ENCODE measurements around the gene TAF5.
A peak's percentile ranks its signal among the peaks of the same experiment; 100 is the strongest.
"Not testable (repeated sequence)": the region's sequence is repeated elsewhere in the genome, so short reads cannot be mapped to it uniquely, and the experiment has no call there.

Gene TAF5
- total RNA-seq, result 2.6 to 14.4 (median 9.4) reads per million in 17 experiments

DNA sequence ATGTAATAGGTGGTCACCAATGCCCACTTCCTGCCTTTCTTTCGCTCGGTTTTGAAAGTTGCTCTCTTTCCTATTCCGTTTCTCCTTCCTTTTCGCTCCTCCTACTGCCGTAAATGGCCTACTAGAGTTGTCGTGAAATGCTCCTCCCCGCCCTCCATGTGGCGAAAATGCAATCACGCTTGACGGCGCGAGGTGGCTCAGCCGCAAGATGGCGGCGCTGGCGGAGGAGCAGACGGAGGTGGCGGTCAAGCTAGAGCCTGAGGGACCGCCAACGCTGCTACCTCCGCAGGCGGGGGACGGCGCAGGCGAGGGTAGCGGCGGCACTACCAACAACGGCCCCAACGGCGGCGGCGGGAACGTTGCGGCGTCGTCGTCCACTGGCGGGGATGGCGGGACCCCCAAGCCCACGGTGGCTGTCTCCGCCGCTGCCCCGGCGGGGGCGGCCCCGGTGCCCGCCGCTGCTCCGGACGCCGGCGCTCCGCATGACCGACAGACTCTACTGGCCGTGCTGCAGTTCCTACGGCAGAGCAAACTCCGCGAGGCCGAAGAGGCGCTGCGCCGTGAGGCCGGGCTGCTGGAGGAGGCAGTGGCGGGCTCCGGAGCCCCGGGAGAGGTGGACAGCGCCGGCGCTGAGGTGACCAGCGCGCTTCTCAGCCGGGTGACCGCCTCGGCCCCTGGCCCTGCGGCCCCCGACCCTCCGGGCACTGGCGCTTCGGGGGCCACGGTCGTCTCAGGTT, at the start of gene TAF5:
Gene TAF5 (plus strand): TSS at position 195 of the 737 bp plus-strand sequence. CDS start 14 bp downstream, at position 209.
- peak; percentile 93 to 97 (median 96) for DNase-seq

DNA sequence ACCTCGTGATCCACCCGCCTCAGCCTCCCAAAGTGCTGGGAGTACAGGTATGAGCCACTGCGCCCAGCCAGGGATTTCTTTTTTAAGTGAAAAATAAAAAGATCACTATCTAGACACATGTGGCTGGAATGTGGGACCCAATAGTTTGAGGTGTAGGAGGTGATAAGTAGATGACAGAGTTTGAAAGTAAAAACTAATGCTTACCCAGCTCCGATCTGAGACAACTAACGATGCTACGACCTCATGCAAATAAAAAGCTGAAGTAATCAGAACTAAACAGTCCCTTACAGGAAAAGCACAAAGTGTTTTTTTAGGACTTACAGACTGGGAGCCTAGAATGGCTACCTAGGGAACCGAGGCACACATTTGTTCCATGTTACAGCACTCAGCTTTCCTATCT, 39.9 kb upstream of the TAF5 start:
- DNase-seq, result no peak

DNA sequence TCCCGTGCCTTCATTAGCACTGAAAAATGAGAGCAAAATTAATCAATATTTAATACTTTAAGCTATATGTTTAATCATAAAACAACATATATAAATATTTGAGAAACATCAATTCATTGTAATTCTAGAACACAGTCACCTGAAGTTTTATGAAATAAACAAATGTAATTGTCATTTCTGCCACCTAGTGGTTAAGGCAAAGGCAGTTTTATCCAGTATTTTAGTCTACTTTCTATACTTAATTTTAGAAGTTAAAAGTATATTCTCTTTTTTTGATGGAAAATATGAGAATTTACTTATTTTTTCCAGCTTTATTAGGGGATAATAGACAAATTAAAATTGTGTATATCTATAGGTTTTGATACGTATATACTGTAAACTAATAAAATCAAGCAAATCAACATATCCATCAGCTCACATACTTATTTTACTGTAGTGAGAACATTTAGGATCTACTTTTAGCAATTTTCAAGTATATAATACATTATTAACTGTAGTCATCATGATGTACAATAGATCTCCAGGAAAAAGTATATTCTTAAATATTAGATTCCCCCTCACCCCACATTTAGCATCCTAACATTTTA, 33.7 kb upstream of the TAF5 start:
- peak in 3 of 4 experiments; percentile 5 to 56 (median 29) for DNase-seq

DNA sequence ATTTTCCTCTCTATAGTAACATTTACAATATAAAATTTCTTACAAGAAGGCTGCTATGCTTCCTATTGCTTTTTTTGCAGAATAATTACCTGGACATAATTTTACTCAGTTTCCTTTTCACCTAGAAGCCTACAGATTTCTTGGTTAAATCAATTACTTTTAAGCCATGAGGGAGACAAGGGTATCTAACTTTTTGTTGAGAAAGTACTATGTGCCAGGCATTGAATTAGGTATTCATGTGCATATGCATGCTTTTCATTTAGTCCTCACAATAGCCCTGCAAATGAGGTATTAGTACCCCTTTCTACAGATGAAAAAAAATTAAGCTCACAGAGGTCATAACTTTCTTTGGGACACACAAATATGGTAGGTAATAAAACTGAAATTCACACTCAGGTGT, 33.2 kb upstream of the TAF5 start:
- DNase-seq, result no peak

DNA sequence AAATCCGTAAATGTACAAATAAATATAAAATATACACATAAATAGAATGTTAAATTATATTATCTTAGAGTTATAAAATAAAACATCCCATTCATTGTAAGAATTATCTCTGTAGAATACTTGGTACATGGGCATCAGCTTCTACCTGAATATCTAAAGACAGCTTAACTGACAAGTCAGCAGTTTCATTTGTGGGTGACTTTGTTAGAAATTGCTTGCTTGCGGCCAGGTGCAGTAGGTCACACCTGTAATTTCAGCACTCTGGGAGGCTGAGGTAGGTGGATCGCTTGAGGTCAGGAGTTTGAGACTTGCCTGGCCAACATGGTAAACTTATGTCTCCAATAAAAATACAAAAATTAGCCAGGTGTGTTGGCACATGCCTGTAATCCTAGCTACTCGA, 31.4 kb upstream of the TAF5 start:
- no peak for DNase-seq

DNA sequence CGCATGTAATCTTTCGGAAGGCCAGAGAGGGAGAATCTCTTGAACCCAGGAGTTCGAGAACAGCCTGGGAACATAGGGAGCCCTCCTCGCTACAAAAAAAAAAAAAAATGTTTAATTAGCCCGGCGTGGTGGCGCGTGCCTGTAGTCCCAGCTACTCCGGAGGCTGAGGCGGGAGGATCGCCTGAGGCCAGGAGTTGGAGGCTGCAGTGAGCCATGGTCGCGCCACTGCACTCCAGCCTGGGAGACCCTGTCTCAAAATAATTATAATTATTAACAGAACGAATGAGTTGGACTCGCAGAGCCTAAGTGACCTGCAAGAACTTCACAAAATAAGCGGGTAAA, 17.6 kb upstream of the TAF5 start:
- no peak for DNase-seq

DNA sequence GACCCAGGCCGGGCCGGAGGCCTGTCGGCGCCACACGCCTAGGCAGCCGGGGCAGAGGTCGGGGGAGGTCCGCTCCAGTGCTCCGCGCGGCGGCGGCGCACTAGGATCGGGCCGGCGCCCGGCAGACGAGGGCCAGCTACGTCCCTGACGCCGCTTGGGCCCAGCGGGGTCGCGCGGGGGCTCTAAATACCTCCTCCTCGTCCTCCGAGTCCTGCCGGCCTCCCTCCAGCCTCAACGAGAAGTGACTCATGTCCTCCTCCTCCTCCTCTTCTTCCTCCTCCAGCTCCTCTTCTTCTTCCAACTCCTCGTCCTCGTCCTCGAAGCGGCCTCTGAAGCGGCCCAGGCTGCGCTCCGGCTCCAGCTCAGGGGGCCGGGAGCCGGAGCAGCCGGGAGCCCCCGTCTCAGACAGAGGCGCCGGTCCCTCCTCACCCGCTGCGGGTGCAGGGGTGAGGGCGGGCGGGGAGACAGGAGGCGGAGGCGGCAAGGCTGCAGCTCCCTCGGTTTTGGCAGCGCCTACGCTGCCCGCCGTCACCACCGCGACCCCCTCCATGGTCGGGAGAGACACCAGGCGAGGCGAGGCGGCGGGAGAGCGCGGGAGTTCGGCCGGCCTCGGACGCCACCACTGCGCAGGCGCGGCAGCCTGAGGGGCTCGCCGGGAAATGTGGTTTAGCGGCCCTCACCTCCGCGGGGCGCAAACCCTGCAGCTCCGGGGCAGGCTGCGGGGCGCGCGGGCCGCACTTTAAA, 17.1 kb upstream of the TAF5 start, which contains the start of gene PCGF6:
Gene PCGF6 (minus strand): TSS at position 624 of the 744 bp plus-strand sequence. CDS start 74 bp downstream, at position 550.
- peak; percentile 84 to 93 (median 90) for DNase-seq

DNA sequence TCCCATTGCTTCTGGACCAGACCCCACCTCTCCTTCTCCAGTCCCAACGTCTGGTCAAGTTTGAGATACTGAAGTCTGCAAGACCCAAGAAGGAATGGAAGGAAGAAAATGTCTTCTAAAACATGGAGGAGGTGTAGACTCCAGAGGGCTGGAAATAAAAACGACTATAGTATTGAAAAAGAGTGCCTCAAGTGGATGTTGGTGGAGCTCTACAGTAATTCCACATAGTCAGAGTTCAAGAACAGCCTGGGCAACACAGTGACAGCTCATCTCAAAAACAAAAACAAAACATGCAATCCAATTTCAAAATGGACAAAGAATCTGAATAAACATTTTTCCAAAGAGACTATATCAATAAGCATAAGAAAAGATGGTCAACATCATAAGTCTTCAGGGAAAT, 14.5 kb upstream of the TAF5 start:
- DNase-seq, result peak in 1 of 4 experiments; percentile 6

DNA sequence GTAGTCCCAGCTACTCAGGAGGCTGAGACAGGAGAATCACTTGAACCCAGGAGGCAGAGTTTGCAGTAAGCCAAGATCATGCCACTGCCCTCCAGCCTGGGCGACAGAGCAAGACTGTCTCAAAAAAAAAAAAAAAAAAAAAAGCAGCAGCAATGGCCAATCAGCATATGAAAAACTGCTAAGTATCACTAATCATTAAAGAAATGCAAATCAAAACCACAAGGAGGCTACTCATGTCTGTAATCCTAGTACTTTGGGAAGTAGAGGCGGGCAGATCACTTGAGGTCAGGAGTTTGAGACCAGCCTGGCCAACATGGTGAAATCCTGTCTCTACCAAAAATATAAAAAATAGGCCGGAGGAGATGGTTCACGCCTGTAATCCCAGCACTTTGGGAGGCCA, 13.2 kb upstream of the TAF5 start:
- DNase-seq, result not testable (repeated sequence)

DNA sequence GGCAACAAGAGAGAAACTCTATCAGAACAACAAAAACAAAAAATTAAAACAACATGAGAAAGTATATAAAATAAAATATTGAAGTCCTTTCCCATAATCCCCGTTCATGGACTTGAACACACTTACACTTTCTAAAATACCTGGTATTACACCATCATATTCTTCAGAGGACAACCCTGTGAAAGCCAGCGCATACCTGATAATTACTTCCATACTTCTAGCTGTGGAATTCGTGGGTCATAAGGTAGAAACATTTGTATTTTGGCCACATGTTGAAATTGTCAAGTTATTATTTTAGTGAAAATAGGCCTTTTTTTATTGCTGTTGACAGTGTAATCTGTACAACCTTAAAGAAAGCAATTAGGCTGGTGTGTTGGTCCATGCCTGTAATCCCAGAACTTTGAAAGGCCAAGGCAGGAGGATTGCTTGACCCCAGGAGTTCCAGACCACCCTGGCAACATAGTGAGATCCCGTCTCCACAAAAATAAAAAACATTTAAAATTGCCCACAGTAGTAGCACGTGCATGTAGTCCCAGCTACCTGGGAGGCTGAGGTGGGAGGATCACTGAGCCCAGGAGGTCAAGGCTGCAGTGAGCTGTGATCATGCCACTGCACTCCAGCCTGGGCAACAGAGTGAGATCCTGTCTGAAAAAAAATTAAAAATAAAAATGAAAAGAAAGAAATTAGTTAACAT, 11.7 kb upstream of the TAF5 start:
- no peak for DNase-seq

DNA sequence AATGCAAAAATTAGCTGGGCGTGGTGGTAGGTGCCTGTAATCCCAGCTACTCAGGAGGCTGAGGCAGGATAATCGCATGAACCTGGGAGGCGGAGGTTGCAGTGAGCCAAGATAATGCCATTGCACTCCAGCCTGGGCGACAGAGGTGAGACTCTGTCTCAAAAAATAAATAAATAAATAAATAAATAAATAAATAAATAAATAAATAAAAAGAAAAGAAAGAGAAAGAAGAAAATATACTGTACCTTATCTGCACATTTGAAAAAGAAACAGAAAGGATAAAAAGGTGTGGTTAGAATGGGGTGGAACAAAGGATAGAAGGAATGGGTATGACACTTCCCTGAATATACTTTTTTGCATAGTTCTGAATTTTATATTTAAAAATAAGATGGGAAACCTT, 8.3 kb upstream of the TAF5 start:
- not testable (repeated sequence) for DNase-seq

DNA sequence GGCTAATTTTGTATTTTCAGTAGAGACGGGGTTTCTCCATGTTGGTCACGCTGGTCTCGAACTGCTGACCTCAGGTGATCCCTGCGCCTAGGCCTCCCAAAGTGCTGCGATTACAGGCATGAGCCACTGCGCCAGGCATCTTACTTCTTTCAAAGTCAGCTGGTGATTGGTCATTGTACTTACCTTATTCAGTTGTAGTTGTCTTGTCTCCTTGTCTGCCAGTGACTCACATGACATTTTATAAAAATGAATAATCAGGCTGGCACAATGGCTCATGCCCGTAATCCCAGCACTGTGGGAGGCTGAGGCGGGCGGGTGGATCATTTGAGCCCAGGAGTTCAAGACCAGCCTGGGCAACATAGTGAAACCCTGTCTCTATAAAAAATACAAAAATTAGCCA, 7.0 kb upstream of the TAF5 start:
- not testable (repeated sequence) for DNase-seq

DNA sequence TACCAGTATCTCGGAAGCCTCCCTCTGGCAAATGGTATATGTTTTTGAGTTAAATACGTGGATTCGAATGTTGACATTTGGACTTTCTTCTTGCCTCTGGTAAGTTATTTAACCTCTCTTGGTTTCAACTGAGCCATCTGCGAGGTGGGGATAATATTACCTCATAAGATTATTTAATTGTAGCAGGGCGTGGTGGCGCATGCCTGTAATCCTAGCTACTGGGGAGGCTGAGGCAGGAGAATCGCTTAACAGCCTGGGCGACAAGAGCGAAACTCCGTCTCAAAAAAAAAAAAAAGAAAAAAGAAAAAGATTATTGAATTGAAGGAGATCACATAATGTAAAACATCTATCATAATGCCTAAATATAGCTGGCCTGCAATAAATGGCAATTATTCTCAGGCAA, 396 bp upstream of the TAF5 start:
- DNase-seq, result no peak

DNA sequence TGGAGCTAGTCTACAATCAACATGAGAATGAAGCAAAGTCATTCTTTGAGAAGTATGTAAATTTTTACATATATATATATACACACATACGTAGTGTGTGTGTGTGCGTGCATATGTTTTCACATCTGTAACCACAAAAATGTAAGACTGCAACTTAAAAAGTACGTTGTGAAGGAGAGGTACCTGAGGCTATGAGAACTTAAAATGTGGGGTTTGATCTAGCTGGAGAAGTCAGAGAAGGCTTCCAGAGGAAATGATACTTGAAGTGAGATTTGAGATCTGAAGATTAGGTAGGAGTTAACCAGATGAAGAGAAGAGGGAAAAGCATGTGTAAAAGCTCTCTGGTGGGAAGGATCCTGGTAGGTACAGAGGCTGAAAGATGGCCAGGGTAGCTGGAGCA, 5.8 kb downstream of the TAF5 start:
- DNase-seq, result no peak

DNA sequence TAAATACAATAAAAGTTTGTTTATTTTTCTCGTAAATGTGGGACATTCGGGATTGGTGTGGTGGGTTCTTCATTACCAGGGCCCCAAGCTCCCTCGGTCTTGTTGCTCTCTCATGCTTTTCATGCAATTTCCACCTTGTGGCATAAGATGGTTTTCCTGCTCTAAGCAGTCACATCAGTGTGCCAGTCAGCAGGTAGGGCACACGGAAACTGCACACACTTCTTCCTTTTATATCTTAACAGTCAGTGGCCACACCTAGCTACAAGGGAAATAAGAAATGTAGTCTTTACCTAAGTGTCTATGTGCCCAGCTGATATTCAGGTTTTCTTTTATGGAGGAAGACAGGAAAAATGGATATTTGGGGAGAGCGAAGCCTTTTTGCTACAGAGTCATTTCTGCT, 6.5 kb downstream of the TAF5 start:
- no peak for DNase-seq

DNA sequence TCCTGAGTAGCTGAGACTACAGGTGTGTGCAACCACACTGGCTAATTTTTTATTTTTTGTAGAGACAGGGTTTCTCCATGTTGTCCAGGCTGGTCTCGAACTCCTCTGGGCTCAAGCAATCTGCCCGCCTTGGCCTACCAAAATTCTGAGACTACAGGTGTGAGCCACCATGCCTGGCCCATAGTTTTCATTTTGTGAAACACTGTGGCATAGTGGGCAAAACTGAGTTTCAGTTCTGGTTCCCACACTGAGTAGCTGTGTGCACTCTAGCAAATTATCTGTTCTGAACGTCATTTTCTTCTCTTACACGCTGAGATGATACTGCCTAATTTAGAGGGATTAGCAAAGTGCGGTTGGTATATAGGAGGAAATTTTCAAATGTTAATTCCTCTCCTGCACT, 15.0 kb downstream of the TAF5 start:
- no peak for DNase-seq

DNA sequence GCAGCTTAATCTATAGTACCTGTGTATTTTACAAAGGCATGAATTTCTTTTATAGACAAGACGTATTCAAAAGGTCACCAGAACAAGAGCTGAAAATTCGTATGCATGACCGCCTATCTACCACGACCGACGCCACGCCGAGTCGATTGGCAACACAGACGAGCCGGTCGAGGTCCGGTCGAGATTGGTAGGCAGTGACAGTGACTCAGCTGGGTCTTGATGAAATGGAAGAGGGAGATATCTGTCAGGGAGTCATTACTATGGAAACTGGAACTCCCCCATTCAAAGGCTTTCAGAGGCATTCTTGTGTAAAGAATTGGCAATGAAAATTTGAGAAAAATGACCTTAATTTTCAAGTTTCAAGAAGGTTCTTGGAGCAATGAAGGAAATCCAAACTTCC, 26.4 kb downstream of the TAF5 start:
- DNase-seq, result peak in 1 of 4 experiments; percentile 8

DNA sequence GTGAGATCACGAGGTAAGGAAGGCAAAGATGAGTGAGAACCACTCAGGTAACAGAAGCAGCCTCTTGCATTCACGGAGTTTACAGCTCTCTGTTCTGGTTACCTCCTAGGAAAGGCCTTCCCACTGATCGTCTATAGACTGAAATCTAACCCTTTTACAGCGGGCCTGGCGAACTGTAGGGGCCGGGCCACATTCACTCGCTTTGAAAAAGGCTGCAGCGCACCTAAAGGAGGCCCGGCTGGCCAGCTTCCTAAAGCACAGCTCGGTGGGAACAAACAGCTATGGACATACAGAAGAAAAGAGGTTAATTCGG, 27.9 kb downstream of the TAF5 start:
- DNase-seq, result no peak

DNA sequence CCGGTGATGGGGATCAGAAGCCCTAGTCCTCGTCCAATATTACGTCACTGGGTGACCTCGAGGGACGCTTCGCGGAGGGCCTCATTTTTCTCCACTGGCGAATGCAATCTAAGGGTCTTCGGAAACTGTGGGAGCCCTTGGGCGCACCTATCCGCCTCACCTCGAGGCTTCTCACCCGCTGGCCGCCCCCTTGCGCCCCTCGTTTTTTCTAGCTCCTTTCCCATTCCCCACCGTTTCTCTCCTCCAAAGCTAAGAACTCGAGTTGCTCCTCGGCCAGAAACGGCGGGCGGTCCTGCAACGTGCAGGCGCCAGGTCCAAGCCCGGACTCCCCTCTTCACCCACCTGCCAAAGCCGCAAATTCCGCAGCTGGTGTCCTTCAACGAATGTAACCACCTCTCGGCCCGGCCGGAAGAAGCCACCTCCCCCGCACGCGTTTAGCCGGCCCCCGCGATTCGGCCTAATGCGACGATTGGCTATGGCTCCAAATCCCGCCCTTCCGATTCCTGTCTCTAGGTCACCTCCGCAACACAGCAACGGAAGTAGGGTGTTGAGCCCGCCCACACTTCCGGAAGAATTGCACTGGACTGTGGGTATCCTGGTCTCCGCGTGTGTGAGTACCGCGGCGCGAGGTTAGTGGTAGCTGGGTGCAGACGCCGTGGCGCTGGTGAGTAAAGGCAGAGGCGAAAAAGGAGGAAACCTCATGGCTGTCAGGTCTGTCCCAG, 28.5 kb downstream of the TAF5 start, which contains the start of the genes ATP5MK and PDCD11:
Gene ATP5MK (minus strand): TSS at position 409 of the 722 bp plus-strand sequence. CDS start 4,018 bp downstream, outside the sequence.
Gene PDCD11 (plus strand): TSS at position 560 of the 722 bp plus-strand sequence. CDS start 1,801 bp downstream, outside the sequence.
- peak; percentile 98 to 100 (median 99) for DNase-seq

DNA sequence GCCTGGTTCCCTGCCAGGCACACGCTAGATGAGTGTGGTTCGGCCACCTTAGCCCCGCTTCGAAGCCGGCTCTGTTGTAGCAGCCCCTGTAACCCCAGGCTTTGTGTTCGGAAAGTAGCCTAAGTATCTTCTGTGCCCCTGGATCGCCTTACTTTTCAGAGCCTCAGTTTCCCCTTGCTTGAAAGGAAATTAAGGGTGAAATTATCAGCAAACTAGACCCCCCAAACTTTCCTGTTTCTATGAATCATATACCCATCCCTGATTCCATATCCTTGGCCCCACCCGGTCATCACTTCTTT, 29.0 kb downstream of the TAF5 start:
- no peak for DNase-seq

DNA sequence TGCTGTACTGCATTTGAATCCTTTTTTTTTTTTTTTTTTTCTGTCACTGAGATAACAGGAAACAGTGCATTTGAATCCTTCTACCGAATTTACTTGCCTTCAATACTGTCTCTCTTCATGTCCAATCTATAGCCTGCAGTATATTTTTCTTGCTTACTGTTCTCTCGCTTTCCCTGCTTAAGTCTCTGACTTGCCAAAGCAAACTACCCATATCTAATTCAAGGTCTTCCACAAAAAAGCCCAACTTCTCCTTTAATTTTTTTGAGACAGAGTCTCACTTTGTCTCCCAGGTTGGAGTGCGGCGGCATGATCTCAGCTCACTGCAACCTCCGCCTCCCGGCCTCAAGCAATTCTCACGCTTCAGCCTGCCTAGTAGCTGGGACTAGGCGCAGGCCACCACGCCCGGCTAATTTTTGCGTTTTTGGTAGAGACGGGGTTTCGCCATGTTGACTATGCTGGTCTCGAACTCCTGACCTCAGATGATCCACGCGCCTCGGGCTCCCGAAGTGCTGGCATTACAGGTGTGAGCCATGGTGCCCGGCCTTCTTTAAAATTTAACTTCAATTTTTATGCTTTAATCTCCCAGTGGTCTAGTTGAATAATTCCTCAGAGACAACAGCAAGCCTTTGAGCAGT, 29.5 kb downstream of the TAF5 start:
- no peak for DNase-seq

DNA sequence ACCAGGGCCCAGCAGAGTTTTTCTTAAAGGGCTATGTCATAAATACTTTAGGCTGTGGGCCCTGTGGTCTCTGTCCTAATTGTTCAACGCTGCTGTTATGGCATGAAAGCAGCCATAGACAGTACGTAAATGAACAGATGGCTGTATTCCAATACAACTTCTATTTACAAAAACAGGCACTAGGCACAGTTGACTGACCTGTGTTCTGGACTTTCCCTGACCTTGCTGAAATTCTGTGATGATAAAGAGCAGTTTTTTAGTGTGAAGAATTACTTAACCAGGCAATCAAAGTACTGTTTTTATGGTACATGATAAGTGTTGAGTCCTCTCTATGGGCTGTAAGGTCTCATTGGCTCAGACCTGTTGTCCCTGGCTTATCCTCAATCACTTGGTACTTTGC, 45.8 kb downstream of the TAF5 start:
- no peak for DNase-seq

Measured in suppressor macrophage (primary cell).